ENCODE measurements around the gene GIMAP1.

GIMAP1 gene

GRCh38 chr7:150733482-150734095, 17.2 kb downstream of the GIMAP1 start:
- no peak for TF ChIP-seq Cebpa-rat (IDR thresholded peaks at IDR 0.05)
- no peak overlapping the region for H3K4me3 ChIP-seq
- H3K4me1 ChIP-seq: peaks cover 14% of the 10 kb centered on the region
- no peaks in the 10 kb centered on the region for H3K36me3 ChIP-seq
- no peaks in the 10 kb centered on the region for H3K27me3 ChIP-seq
- no peaks in the 10 kb centered on the region for H4K20me1 ChIP-seq
- no peak overlapping the region for H3K27ac ChIP-seq
- H3K4me2 ChIP-seq: no peak overlapping the region
- no peaks in the 10 kb centered on the region for H3K9me3 ChIP-seq
- no peak overlapping the region for H3K9ac ChIP-seq

- H3K27me3 ChIP-seq: no peaks in the 10 kb centered on the region
- peaks cover 14% of the 10 kb centered on the region for H3K4me1 ChIP-seq
- TF ChIP-seq Cebpa-rat (IDR thresholded peaks at IDR 0.05): no peak
Observed at GRCh38 chr7:150734254-150734653, 17.8 kb downstream of the GIMAP1 start.

GRCh38 chr7:150735596-150736358, 19.4 kb downstream of the GIMAP1 start:
- H3K4me2 ChIP-seq: no peak overlapping the region
- H3K9ac ChIP-seq: no peak overlapping the region
- H4K20me1 ChIP-seq: no peaks in the 10 kb centered on the region
- no peaks in the 10 kb centered on the region for H3K9me3 ChIP-seq
- no peak overlapping the region for H3K27ac ChIP-seq
- H3K36me3 ChIP-seq: no peaks in the 10 kb centered on the region
- peaks cover 14% of the 10 kb centered on the region for H3K4me1 ChIP-seq
- TF ChIP-seq Cebpa-rat (IDR thresholded peaks at IDR 0.05): no peak
- H3K27me3 ChIP-seq: no peaks in the 10 kb centered on the region
- no peak overlapping the region for H3K4me3 ChIP-seq

More at GRCh38 chr7:150734254-150734653, 17.8 kb downstream of the GIMAP1 start:
- Histone ChIP-seq H3K4me3 (no peak overlapping the region), H3K36me3 (no peaks in the 10 kb centered on the region), H3K9me3 (no peaks in the 10 kb centered on the region), H3K27ac (no peak overlapping the region), H3K9ac (no peak overlapping the region), H4K20me1 (no peaks in the 10 kb centered on the region), H3K4me2 (no peak overlapping the region)

GRCh38 chr7:150736864-150737263, 20.5 kb downstream of the GIMAP1 start:
- no peak overlapping the region for H3K9ac ChIP-seq
- peaks cover 14% of the 10 kb centered on the region for H3K4me1 ChIP-seq
- no peaks in the 10 kb centered on the region for H3K9me3 ChIP-seq
- no peaks in the 10 kb centered on the region for H3K36me3 ChIP-seq
- no peaks in the 10 kb centered on the region for H4K20me1 ChIP-seq
- no peaks in the 10 kb centered on the region for H3K27me3 ChIP-seq
- TF ChIP-seq Cebpa-rat (IDR thresholded peaks at IDR 0.05): no peak
- H3K4me2 ChIP-seq: peak overlapping the region; percentile 65
- H3K4me3 ChIP-seq: no peak overlapping the region
- no peak overlapping the region; the same call in 1 of the 2 replicates for H3K27ac ChIP-seq

GRCh38 chr7:150737265-150738055, 21.0 kb downstream of the GIMAP1 start, which contains the start of gene GIMAP5:
GIMAP5 (plus strand) TSS chr7:150737418; CDS start chr7:150740885, 3,467 bp downstream.
- Histone ChIP-seq H3K36me3 (no peaks in the 10 kb centered on the region), H3K27ac (no peak within 1 kb of the TSS; the same call in 1 of the 2 replicates), H3K27me3 (no peaks in the 10 kb centered on the region), H3K9me3 (no peaks in the 10 kb centered on the region), H3K4me2 (peak within 1 kb of the TSS; percentile 65), H3K4me3 (no peak within 1 kb of the TSS), H3K9ac (no peak within 1 kb of the TSS), H4K20me1 (no peaks in the 10 kb centered on the region), H3K4me1 (peaks cover 14% of the 10 kb centered on the region)
- no peak for TF ChIP-seq Cebpa-rat (IDR thresholded peaks at IDR 0.05)

GRCh38 chr7:150738092-150738491, 21.7 kb downstream of the GIMAP1 start:
- Histone ChIP-seq H3K4me1 (peaks cover 14% of the 10 kb centered on the region), H3K9ac (no peak overlapping the region), H3K4me3 (no peak overlapping the region), H3K4me2 (peak overlapping the region; percentile 65; the same call in 1 of the 2 replicates), H4K20me1 (no peaks in the 10 kb centered on the region), H3K9me3 (no peaks in the 10 kb centered on the region), H3K27me3 (no peaks in the 10 kb centered on the region), H3K27ac (no peak overlapping the region), H3K36me3 (no peaks in the 10 kb centered on the region)
- no peak for TF ChIP-seq Cebpa-rat (IDR thresholded peaks at IDR 0.05)

GRCh38 chr7:150738591-150739001, 22.2 kb downstream of the GIMAP1 start:
- peaks cover 14% of the 10 kb centered on the region for H3K4me1 ChIP-seq
- no peak overlapping the region for H3K4me2 ChIP-seq
- H3K36me3 ChIP-seq: no peaks in the 10 kb centered on the region
- H3K27ac ChIP-seq: no peak overlapping the region
- no peak overlapping the region for H3K4me3 ChIP-seq
- no peaks in the 10 kb centered on the region for H4K20me1 ChIP-seq
- no peaks in the 10 kb centered on the region for H3K9me3 ChIP-seq
- H3K9ac ChIP-seq: no peak overlapping the region
- no peak for TF ChIP-seq Cebpa-rat (IDR thresholded peaks at IDR 0.05)
- H3K27me3 ChIP-seq: no peaks in the 10 kb centered on the region

GRCh38 chr7:150739033-150739432, 22.6 kb downstream of the GIMAP1 start:
- Histone ChIP-seq H3K27me3 (no peaks in the 10 kb centered on the region), H3K36me3 (no peaks in the 10 kb centered on the region), H4K20me1 (no peaks in the 10 kb centered on the region), H3K27ac (no peak overlapping the region), H3K4me3 (no peak overlapping the region), H3K9me3 (no peaks in the 10 kb centered on the region), H3K4me2 (no peak overlapping the region), H3K4me1 (peaks cover 14% of the 10 kb centered on the region), H3K9ac (no peak overlapping the region)
- TF ChIP-seq Cebpa-rat (IDR thresholded peaks at IDR 0.05): no peak

- H3K27me3 ChIP-seq: no peaks in the 10 kb centered on the region
- H3K36me3 ChIP-seq: no peaks in the 10 kb centered on the region
Observed at GRCh38 chr7:150740053-150740452, 23.6 kb downstream of the GIMAP1 start.

More at GRCh38 chr7:150740053-150740452, 23.6 kb downstream of the GIMAP1 start:
- H3K4me2 ChIP-seq: no peak overlapping the region
- no peak overlapping the region for H3K4me3 ChIP-seq
- no peaks in the 10 kb centered on the region for H3K9me3 ChIP-seq
- H3K27ac ChIP-seq: no peak overlapping the region
- H4K20me1 ChIP-seq: no peaks in the 10 kb centered on the region
- no peak for TF ChIP-seq Cebpa-rat (IDR thresholded peaks at IDR 0.05)
- H3K9ac ChIP-seq: no peak overlapping the region
- H3K4me1 ChIP-seq: peaks cover 14% of the 10 kb centered on the region

Measured in BLaER1 (cell line).